ENCODE measurements around the gene CAMTA1. TPM values are rescaled to one million over a fixed set of nuclear protein-coding genes. Genes with fewer than 3 reads are reported as not detected.
A peak's percentile ranks its signal among the peaks of the same experiment; 100 is the strongest.

Gene CAMTA1
- polyA plus RNA-seq, 1 donor (not counting 4 experiments of a cell fraction or from before 2014, with no cell fraction given) = 51.4 TPM

DNA sequence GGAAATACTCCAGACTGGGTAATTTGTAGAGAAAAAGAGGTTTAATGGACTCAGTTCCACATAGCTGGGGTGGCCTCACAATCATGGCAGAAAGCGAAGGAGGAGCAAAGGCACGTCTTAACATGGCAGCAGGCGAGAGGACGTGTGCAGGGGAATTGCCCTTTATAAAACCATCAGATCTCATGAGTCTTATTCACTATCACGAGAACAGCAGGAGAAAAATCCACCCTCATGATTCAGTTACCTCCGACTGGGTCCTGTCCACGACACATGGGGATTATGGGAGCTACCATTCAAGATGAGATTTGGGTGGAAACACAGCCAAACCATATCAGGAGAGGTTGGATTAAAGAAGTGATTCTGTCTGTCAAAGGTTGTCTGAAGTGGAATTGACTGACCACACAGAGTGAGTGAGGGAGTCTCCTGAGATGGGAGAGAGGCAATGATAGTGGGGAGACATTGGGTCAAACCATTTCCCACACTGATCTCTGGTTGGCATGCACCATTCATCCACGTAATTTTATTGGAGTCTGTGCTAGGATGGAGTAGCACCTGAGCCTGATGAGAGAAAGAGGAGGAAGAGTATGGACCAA lies 927.6 kb downstream of the CAMTA1 start:
- dilution Hi-C loops (cut with MboI; ENCODE audit: extremely low pct_ligation_motif_present, low sequenced_read_pairs) = no loop called here
- Histone ChIP-seq H3K36me3 (ENCODE audit: control insufficient read depth in 2 of 2, extremely low read depth in 1 of 2, insufficient read depth in 2 of 2, low read length in 2 of 2) (no peaks in the 10 kb centered on the region), H3K9me1 (ENCODE audit: control insufficient read depth, extremely low read depth, insufficient read depth, low read length) (no peaks in the 10 kb centered on the region), H3K27me3 (ENCODE audit: control insufficient read depth, extremely low read depth, insufficient read depth, low read length) (no peaks in the 10 kb centered on the region), H3K9ac (ENCODE audit: control insufficient read depth, extremely low read depth, insufficient read depth, low read length) (no peak overlapping the region), H3K4me1 (ENCODE audit: control insufficient read depth, extremely low read depth, insufficient read depth, low read length) (no peaks in the 10 kb centered on the region), H2AFZ (ENCODE audit: control insufficient read depth, low read length) (no peak overlapping the region), H3K9me3 (ENCODE audit: control insufficient read depth, low read depth, low read length) (no peaks in the 10 kb centered on the region), H3K4me2 (ENCODE audit: control insufficient read depth, extremely low read depth, insufficient read depth, low read depth, low read length) (no peak overlapping the region), H3K79me2 (ENCODE audit: control insufficient read depth, insufficient read depth, low read length) (no peaks in the 10 kb centered on the region), H3K4me3 (ENCODE audit: control insufficient read depth in 2 of 3, extremely low read depth in 1 of 3, insufficient read depth in 2 of 3, low read depth in 1 of 3, low read length in 3 of 3) (no peak overlapping the region), H3K27ac (ENCODE audit: control insufficient read depth, insufficient read depth, low read length) (no peak overlapping the region), H4K20me1 (ENCODE audit: control insufficient read depth, extremely low read depth, insufficient read depth, low read length) (no peaks in the 10 kb centered on the region)
- no peak for FAIRE-seq
- TF ChIP-seq, protein P1, sequence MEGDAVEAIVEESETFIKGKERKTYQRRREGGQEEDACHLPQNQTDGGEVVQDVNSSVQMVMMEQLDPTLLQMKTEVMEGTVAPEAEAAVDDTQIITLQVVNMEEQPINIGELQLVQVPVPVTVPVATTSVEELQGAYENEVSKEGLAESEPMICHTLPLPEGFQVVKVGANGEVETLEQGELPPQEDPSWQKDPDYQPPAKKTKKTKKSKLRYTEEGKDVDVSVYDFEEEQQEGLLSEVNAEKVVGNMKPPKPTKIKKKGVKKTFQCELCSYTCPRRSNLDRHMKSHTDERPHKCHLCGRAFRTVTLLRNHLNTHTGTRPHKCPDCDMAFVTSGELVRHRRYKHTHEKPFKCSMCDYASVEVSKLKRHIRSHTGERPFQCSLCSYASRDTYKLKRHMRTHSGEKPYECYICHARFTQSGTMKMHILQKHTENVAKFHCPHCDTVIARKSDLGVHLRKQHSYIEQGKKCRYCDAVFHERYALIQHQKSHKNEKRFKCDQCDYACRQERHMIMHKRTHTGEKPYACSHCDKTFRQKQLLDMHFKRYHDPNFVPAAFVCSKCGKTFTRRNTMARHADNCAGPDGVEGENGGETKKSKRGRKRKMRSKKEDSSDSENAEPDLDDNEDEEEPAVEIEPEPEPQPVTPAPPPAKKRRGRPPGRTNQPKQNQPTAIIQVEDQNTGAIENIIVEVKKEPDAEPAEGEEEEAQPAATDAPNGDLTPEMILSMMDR (optimal IDR thresholded peaks at IDR 0.05 in 1 of 3, IDR thresholded peaks at IDR 0.05 in 1 of 3, conservative IDR thresholded peaks at IDR 0.05 in 1 of 3; ENCODE audit: extremely low read depth in 1 of 3, insufficient read depth in 2 of 3, low read length in 3 of 3) = no peak
- no peak for TF ChIP-seq EZH2 (IDR thresholded peaks at IDR 0.05; ENCODE audit: low read length)
- no peak for DNase-seq (ENCODE audit: low read depth, low spot score)

DNA sequence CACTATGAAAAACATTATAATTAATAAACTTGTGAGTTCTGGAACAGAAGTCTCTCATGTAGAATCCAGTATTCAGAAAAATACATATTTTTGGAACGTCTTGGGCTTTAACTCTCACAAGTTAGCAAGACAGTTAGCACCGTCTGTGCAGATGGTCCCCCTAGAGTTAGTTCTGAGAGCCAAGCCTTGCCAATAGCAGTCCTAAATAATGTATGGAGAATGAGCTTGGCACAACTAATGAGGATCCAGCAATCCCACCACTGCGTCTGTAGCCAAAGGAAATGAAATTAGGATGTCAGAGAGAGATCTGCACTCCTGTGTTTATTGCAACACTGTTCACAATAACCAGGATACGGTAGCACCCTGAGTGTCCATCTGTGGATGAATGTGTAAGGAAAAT lies 931.3 kb downstream of the CAMTA1 start:
- peak; percentile 39 for FAIRE-seq

More for the DNA sequence above, 931.3 kb downstream of the CAMTA1 start:
- H3K4me3 ChIP-seq (ENCODE audit: control insufficient read depth in 2 of 3, extremely low read depth in 1 of 3, insufficient read depth in 2 of 3, low read depth in 1 of 3, low read length in 3 of 3) = no peak overlapping the region
- H3K27me3 ChIP-seq (ENCODE audit: control insufficient read depth, extremely low read depth, insufficient read depth, low read length) = no peaks in the 10 kb centered on the region
- H3K9me3 ChIP-seq (ENCODE audit: control insufficient read depth, low read depth, low read length) = no peaks in the 10 kb centered on the region
- no peak overlapping the region for H3K9ac ChIP-seq (ENCODE audit: control insufficient read depth, extremely low read depth, insufficient read depth, low read length)
- no peak overlapping the region for H2AFZ ChIP-seq (ENCODE audit: control insufficient read depth, low read length)
- H3K36me3 ChIP-seq (ENCODE audit: control insufficient read depth in 2 of 2, extremely low read depth in 1 of 2, insufficient read depth in 2 of 2, low read length in 2 of 2) = no peaks in the 10 kb centered on the region
- no peaks in the 10 kb centered on the region for H3K4me1 ChIP-seq (ENCODE audit: control insufficient read depth, extremely low read depth, insufficient read depth, low read length)
- no peak overlapping the region for H3K4me2 ChIP-seq (ENCODE audit: control insufficient read depth, extremely low read depth, insufficient read depth, low read depth, low read length)
- no peaks in the 10 kb centered on the region for H3K79me2 ChIP-seq (ENCODE audit: control insufficient read depth, insufficient read depth, low read length)
- H4K20me1 ChIP-seq (ENCODE audit: control insufficient read depth, extremely low read depth, insufficient read depth, low read length) = no peaks in the 10 kb centered on the region
- no peaks in the 10 kb centered on the region for H3K9me1 ChIP-seq (ENCODE audit: control insufficient read depth, extremely low read depth, insufficient read depth, low read length)
- dilution Hi-C loops (cut with MboI; ENCODE audit: extremely low pct_ligation_motif_present, low sequenced_read_pairs) = no loop called here
- TF ChIP-seq EZH2 (IDR thresholded peaks at IDR 0.05; ENCODE audit: low read length) = no peak
- TF ChIP-seq, protein P1 (optimal IDR thresholded peaks at IDR 0.05 in 1 of 3, IDR thresholded peaks at IDR 0.05 in 1 of 3, conservative IDR thresholded peaks at IDR 0.05 in 1 of 3; ENCODE audit: extremely low read depth in 1 of 3, insufficient read depth in 2 of 3, low read length in 3 of 3) = no peak
- no peak overlapping the region for H3K27ac ChIP-seq (ENCODE audit: control insufficient read depth, insufficient read depth, low read length)
- no peak for DNase-seq (ENCODE audit: low read depth, low spot score)

Measured in keratinocyte (primary cell).